NCI-H69 (cell line): ENCODE results near the gene DLL3.
"Not testable (repeated sequence)": the region's sequence is repeated elsewhere in the genome, so short reads cannot be mapped to it uniquely, and the experiment has no call there.

Experiments
- DNase-seq: peaks from one replicate; lab custom pipeline; 2025; lab: John Stamatoyannopoulos, UW

DLL3 gene, protein sequence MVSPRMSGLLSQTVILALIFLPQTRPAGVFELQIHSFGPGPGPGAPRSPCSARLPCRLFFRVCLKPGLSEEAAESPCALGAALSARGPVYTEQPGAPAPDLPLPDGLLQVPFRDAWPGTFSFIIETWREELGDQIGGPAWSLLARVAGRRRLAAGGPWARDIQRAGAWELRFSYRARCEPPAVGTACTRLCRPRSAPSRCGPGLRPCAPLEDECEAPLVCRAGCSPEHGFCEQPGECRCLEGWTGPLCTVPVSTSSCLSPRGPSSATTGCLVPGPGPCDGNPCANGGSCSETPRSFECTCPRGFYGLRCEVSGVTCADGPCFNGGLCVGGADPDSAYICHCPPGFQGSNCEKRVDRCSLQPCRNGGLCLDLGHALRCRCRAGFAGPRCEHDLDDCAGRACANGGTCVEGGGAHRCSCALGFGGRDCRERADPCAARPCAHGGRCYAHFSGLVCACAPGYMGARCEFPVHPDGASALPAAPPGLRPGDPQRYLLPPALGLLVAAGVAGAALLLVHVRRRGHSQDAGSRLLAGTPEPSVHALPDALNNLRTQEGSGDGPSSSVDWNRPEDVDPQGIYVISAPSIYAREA

DNA sequence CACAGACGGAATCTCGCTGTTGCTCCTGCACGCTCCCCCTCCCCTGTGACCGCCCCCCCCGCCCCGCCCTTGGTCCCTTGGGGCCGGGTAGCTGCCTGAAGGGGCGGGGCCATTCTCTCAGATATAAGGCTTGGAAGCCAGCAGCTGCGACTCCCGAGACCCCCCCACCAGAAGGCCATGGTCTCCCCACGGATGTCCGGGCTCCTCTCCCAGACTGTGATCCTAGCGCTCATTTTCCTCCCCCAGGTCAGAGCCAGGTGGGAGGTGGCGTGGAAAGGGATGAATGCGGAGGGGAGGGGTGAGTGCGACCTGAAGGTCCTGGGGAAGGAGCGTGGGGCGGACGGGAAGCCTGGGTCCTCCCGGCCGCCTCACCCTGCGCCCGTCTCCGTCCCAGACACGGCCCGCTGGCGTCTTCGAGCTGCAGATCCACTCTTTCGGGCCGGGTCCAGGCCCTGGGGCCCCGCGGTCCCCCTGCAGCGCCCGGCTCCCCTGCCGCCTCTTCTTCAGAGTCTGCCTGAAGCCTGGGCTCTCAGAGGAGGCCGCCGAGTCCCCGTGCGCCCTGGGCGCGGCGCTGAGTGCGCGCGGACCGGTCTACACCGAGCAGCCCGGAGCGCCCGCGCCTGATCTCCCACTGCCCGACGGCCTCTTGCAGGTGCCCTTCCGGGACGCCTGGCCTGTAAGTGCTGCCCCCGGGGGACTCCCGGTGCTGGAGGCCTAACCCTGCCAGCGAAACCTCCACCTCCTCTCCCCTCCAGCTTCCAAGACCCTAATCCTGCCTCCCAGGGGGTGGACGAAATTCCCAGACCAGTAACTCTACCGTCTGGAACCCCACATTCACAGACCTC is at the start of gene DLL3:
TSS of gene DLL3 (plus strand) at position 150 of the 845 bp plus-strand sequence. CDS start at position 178, 28 bp downstream.
- peak; percentile 83 for DNase-seq

DNA sequence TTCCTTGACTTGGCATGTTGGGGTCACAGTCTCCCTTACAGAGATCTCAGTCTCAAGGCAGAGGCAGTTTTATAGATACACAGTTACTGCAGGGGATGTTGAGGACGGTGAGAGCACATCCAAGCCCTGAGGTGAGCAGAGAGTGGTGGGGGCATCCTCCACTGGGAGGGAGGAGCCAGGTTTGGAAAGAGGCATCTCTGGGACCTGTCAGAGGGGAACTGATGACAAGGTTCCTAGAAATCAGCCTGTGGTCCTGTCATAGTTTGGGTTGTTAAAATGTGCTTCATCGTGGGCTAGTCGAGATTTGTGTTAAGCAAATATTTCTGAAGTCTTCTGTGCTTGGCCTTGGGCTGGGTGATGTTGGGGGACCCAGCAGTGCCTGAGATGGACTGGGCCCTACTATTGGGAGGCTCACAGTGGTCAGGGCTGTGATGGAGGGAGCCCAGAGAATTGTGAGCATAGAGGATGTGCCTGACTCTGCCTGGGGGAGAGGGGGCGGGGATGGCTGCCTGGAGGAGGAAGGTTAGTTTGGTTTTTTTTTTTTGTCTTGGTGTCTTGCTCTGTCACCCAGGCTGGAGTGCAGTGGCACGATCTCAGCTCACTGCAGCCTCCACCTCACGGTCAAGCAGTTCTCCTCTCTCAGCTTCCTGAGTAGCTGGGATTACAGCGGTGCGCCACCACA is 49.5 kb upstream of the DLL3 start:
- no peak for DNase-seq

DNA sequence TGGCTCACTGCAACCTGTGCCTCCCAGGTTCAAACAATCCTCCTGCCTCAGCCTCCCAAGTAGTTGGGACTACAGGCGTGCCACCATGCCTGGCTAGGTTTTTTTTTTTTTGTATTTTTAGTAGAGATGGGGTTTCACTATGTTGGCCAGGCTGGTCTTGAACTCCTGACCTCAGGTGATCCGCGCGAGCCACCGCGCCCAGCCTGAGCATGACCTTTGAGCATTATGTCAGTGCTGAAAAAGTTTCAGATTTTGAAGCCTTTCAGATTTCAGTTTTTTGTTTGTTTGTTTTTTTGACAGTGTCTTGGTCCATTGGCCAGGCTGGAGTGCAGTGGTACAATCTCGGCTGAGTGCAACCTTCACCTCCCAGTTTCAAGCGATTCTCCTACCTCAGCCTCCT is 47.5 kb upstream of the DLL3 start:
- not testable (repeated sequence) for DNase-seq

DNA sequence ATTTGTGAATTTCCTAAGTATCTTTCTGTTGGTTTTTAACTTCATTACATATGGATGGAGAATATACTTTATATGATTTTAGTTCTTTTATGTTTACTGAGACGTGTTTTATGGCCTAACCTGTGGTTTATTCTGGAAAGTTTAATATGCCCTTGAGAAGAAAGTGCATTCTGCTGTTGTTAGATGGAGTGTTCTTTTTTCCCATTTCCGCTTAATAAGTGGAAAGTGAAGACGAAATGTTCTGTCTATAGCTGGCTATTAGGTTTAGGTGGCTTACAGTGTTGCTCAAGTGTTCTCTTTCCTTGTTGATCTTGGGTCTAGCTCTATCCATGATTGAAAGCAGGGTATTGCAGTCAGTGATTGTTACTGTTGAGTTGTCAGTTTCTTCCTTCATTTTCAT is 35.3 kb upstream of the DLL3 start:
- DNase-seq: no peak

DNA sequence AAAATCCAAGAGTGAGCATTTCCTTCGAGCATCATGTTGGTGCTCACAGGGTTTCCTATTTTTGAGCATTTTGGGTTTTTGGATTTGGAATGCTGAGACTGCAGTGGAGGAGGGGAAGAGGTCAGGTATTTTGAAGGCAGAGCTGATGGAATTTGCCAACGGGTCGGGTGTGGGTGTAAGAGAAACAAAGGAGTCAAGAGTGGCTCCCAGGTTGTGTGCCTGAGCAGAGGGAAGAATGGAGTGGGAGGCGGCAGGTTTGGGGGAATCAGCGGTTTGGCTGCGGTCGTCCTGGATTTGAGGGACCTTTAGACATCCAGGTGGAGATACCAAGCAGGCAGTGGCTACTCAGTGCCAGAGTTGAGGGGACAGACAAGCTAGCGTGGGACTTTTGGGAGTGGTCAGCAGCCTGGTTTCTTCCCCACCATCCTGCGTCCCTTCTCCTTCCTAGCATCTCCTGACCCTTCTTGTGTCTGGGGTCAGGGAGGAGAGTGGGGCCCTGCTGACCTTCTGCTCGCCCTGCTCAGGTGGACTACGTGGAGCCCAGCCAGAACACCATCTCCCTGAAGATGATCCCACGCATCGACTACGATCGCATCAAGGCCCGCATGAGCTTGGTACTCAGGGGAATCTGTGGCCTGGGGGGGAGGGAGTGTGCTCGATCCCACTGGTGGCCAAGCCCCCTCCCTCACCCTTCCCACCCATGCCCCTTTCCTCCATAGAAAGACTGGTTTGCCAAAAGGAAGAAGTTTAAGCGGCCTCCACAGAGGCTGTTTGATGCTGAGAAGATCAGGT is 32.6 kb upstream of the DLL3 start:
- no peak for DNase-seq

DNA sequence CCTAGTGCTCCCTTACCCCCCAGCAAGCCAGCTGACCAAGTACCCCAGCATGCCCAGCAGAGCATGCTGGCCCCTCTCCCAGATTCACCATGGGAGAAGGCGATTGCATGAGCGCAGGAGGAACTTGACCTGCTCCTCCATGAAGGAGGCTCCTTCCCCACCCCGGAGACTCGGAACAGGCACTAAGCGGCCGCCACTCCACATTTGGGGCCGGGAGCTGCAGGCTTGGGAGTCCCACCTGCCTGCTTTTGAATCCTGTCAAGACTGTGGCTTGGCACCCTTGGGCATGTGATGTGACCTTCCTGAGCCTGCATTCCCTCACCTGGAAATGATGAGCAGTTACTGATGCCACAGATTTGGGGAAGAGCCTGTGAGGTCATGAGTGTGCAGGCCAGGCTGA is 30.8 kb upstream of the DLL3 start:
- no peak for DNase-seq

DNA sequence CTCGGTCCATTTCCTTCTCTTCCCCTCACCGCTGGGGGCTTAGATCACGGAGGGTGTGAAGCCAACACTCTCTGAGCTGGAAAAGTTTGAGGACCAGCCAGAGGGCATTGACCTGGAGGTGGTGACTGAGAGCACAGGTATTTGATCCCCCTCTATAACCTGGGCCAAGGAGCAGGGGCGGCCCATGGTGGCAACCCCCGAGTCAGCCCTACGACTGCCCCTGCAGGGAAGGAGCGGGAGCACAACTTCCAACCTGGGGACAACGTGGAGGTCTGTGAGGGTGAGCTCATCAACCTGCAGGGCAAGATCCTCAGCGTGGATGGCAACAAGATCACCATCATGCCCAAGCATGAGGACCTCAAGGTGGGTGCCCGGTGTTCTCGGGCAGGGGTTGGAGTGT is 29.7 kb upstream of the DLL3 start:
- DNase-seq: no peak

DNA sequence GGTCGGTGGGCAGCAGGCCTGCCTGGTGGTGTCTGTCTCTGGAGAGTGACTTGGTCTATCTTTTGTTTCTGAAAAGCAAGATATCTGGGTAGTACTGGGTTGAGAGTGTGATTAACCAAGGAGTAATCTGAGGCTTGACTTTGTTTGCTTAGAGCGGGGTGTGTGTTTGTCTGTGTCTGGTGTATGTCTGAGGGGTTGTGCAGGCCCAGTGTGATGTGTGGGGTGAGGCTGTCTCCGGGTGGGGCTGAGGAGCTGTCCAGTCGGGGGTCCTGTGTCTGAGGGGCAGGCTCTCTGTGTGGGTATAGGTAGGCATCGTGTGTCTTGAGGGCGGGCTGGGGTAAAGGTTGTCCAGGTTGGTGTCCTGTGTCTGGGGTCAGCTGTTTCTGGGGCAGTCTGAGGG is 29.2 kb upstream of the DLL3 start:
- DNase-seq: no peak

DNA sequence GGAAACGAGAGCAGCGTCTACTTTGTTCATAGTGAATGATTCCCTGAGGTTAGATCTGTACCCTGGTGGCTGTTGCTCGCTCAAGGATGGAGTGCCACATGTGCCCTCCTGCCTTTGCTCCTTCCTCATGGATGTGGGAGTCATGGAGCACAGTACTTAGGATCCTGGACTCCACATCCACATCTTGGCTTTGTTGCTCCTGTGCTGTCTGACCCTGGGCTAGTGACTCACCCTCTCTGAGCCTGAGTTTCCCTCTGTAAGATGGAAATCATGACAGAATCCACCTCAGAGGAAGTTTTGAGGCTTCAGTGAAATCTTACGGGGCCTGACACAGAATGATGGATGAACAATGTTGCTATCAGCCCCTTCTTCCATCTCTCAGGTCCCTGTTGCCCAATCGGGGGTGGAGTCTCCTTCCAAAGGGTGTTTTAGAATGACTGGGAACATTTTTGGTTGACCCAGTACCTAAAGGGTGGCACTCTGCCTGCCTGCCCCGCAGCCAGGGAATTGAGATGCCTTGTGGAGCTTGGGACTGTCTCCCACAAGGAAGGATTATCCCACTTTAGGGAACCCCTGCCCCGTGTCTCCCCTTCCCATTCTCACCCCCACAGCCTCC is 27.9 kb upstream of the DLL3 start:
- DNase-seq: no peak

DNA sequence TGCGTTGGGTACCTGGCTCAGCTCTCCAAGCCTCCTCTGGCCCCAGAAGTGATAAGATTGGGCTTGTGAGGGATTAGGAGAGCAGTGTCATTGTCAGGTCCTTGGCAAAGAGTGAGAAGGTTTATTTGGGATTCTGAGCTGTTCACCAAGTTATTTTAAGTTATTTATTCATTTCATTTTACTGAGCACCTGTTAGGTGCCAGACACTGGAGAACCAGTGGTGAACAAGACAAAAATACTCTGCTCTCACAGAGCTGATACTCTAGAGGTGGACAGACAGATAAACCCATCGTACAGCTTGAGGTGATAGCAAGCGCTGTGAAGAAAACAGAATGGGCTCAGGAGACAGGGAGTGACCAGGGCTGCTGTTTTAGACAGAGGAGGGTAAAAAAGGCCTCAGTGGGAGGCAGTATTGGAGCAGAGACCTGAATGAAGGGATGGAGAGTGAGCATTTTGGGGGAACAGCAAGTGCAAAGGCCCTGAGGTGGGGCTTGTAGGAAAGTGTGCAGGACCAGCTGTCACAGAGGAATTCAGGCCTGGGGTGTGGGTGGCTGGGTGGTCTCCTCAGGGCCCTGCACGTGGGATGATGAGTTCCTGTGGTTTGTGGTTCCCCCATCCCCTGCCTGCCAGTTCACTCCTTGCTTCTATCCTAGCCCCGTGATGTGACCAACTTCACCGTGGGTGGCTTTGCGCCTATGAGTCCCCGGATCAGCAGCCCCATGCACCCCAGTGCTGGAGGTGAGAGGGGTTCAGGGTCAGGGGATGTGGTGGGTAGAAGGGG is 26.8 kb upstream of the DLL3 start:
- no peak for DNase-seq

DNA sequence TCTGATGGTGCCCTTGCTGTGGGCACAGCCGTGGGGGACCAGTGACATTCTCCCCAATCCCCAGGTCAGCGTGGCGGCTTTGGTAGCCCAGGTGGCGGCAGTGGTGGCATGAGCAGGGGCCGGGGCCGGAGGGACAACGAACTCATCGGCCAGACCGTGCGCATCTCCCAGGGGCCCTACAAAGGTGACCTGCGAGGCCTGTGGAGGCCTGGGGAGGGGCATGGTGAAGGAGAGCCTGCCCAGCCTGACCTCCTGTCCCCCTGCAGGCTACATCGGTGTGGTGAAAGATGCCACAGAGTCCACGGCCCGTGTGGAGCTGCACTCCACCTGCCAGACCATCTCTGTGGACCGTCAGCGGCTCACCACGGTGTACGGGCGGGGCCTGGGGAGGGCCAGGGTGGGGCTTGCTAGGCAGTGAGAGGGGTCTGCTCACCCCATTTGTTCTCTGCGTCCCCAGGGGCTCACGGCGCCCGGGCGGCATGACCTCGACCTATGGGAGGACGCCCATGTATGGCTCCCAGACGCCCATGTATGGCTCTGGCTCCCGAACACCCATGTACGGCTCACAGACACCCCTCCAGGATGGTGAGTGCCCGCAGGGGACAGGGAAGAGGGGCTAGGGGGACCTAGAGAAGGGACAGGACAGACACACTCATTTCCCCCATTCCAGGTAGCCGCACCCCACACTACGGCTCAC is 25.9 kb upstream of the DLL3 start:
- no peak for DNase-seq

DNA sequence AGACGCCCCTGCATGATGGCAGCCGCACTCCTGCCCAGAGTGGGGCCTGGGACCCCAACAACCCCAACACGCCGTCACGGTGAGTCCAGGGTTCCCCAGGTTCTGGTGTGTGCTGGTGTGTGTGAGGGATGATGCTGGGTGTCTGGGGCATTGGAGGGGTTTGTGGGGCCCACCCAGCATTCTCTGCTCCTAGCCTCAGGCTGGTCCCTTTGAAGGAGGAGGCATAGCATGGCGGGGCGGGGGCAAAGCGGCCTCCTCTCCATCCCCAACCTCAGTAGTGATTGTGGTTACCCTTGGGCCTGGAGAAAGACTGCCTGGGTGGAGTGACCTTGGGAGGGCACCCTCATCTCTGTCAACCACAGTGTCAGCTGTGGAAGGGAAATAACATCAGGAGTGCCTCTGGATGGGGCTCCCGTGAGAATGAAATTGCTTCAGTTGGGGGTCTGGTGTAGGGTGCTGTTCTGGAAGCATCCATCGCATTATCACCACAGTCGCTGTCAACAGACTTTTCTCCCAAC is 25.2 kb upstream of the DLL3 start:
- DNase-seq: no peak

DNA sequence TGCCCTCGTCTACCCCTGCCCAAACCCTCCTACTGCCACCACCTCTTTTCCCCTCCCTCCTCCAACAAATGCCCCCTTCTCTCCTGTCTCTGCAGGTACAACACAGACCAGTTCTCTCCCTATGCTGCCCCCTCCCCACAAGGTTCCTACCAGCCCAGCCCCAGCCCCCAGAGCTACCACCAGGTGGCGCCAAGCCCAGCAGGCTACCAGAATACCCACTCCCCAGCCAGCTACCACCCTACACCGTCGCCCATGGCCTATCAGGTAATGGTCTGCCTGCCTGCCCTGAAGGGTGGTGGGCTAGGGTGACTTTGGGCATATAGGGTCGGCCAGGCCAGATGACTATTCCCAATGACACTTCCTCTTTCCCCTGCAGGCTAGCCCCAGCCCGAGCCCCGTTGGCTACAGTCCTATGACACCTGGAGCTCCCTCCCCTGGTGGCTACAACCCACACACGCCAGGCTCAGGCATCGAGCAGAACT is 24.6 kb upstream of the DLL3 start:
- peak; percentile 64 for DNase-seq

DNA sequence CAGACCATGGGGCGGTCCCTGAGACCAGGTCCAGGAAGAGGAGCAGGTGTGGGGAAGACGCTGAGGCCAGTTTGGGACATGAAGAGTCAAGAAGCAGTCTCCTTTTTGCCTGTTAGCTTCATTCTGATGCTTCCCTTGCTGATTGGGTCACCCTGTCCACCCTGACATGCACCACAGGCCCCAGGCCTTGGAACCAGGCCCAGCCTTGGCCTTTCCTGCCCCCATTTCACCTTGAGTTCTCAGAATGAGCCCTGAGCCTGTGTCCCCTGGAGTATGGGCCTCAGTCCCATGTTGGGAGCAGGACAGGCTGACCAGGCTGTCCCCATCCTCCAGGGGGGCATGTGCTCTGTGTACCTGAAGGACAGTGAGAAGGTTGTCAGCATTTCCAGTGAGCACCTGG is 23.0 kb upstream of the DLL3 start:
- no peak for DNase-seq

DNA sequence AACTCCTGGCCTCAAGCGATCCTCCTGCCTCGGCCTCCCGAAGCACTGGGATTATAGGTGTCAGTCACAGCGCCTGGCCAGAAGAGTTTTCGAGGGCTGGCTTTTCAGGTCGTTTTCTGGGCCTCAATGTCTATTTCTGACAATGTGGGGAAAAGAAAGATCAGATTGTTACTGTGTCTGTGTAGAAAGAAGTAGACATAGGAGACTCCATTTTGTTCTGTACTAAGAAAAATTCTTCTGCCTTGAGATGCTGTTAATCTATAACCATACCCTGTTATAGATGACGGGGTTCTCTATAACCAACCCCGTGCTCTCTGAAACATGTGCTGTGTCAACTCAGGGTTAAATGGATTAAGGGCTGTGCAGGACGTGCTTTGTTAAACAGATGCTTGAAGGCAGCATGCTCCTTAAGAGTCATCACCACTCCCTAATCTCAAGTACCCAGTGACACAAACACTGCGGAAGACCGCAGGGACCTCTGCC is 19.4 kb upstream of the DLL3 start:
- DNase-seq: not testable (repeated sequence)

DNA sequence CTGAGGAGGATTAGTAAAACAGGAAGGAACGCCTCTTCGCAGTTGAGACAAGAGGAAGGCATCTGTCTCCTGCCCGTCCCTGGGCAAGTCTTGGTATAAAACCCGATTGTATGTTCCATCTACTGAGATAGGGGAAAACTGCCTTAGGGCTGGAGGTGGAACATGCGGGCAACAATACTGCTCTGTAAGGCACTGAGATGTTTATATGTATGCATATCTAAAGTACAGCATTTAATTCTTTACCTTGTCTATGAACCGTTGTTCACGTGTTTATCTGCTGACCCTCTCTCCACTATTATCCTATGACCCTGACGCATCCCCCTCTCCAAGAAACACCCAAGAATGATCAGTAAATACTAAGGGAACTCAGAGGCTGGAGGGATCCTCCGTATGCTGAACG is 18.8 kb upstream of the DLL3 start:
- DNase-seq: no peak

DNA sequence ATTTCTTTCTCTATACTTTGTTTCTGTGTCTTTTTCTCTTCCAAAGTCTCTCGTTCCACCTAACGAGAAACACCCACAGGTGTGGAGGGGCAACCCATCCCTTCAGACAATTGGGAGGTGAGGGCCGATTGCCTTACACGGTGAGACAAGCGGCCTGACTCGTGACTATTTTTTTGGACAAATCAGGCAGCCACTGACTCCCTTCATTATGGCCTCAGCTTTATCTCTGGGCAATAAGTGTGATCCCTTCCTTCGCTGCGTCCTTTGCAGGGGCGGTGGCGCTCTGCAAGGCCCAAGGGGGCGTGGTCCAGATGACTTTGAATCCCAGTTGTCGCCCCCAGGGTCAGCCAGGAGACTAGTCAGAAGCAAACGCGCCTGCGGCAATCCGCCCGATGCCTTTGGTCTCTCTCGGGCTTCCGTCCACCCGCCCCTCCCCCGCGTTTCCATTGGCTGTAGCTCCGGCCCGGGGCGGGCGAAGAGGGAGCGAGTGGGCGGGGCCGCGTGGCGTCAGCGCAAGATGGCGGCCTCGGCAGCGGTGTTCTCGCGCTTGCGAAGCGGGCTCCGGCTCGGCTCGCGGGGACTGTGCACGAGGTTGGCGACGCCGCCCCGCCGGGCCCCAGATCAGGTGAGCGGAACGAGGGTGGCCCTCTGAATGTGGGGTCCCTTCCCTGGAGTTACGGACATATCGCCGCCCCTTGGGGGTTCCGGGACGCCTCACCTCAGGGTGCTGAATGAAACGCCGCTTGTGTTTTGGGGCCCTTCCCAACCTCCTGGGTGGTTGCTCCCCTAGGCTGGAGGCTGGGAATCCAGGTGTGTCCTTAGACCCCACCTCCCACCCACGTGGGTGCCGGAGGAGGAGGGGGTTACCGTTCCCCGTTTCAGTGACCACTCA is 18.2 kb upstream of the DLL3 start, which contains the start of gene TIMM50:
TSS of gene TIMM50 (plus strand) at position 502 of the 892 bp plus-strand sequence. CDS start at position 518, 16 bp downstream.
- DNase-seq: peak; percentile 99

DNA sequence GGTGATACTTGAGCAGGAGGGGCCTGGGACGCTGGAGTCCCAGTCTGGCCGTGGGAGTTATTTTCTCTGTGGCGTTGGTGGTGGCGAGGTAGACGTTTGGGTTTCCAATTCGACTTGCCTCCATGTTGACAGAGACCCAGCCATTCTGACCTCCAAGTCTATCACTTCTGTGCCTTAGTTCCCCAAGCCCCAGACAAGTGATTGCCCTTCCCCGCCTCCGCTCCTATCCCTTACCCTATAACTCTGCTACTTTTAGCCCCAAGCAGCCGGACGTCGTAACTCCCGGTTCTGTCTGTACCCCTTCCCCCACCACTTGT is 17.6 kb upstream of the DLL3 start:
- DNase-seq: no peak
